HEK293T (cell line): ENCODE results near the gene UBASH3A.

Source experiments
- ARNT ChIP-seq: fragments of 450-650 bp; IDR thresholded peaks from 2 replicates; pipeline ENCODE4 v1.6.1; 2017; ENCODE audit warnings: mild to moderate bottlenecking
- BHLHE40 ChIP-seq: fragments of 450-650 bp; IDR thresholded peaks from 2 replicates; pipeline ENCODE4 v1.6.1; 2016; ENCODE audit warnings: mild to moderate bottlenecking, moderate library complexity, borderline replicate concordance
- ELF4 ChIP-seq: fragments of 450-650 bp; IDR thresholded peaks from 2 replicates; pipeline ENCODE4 v1.6.1; 2017; ENCODE audit warnings: antibody characterized with exemption
- FOXA1 ChIP-seq: fragments of 450-650 bp; IDR thresholded peaks from 2 replicates; pipeline ENCODE4 v1.6.1; 2016; ENCODE audit warnings: mild to moderate bottlenecking
- FOXK2 ChIP-seq: fragments of 450-650 bp; IDR thresholded peaks from 2 replicates; pipeline ENCODE4 v1.6.1; 2016; ENCODE audit warnings: mild to moderate bottlenecking
- FOXM1 ChIP-seq: fragments of 450-650 bp; IDR thresholded peaks from 2 replicates; pipeline ENCODE4 v1.6.1; 2017; ENCODE audit warnings: mild to moderate bottlenecking, borderline replicate concordance
- HDGF ChIP-seq: fragments of 450-650 bp; IDR thresholded peaks from 2 replicates; pipeline ENCODE4 v1.6.1; 2017; ENCODE audit warnings: antibody characterized with exemption, borderline replicate concordance
- L3MBTL2 ChIP-seq: fragments of 450-650 bp; conservative IDR thresholded peaks from 2 replicates; pipeline ENCODE4 v1.6.1; 2016; ENCODE audit warnings: mild to moderate bottlenecking
- NFRKB ChIP-seq: fragments of 450-650 bp; IDR thresholded peaks from 2 replicates; pipeline ENCODE4 v1.6.1; 2016; ENCODE audit warnings: mild to moderate bottlenecking, moderate library complexity
- PKNOX1 ChIP-seq: fragments of 450-650 bp; IDR thresholded peaks from 2 replicates; pipeline ENCODE4 v1.6.1; 2016
- SP1 ChIP-seq: fragments of 450-650 bp; IDR thresholded peaks from 2 replicates; pipeline ENCODE4 v1.6.1; 2017
- SUZ12 ChIP-seq: fragments of 450-650 bp; IDR thresholded peaks from 2 replicates; pipeline ENCODE4 v1.6.1; 2016; ENCODE audit warnings: mild to moderate bottlenecking
- TARDBP ChIP-seq: fragments of 450-650 bp; IDR thresholded peaks from 2 replicates; pipeline ENCODE4 v1.6.1; 2016
- ZNF384 ChIP-seq: fragments of 450-650 bp; IDR thresholded peaks from 2 replicates; pipeline ENCODE4 v1.6.1; 2016

- TF ChIP-seq NFRKB (no peak), ARNT (no peak), SP1 (no peak), TARDBP (no peak), FOXK2 (no peak), FOXA1 (no peak), SUZ12 (no peak), FOXM1 (no peak), BHLHE40 (no peak), ZNF384 (no peak), L3MBTL2 (no peak), ELF4 (no peak), PKNOX1 (no peak), HDGF (no peak)
These were observed 25.3 kb upstream of the UBASH3A start for GRCh38 chr21:42378418-42378817.
